Fibroblast of lung (primary cell): ENCODE data around the gene RUSC1.

Experiments used
- EZH2 ChIP-seq: IDR thresholded peaks from 2 replicates; pipeline ENCODE4 v1.5.1; 2012; ENCODE audit warnings: low read length, control low read depth, mild to moderate bottlenecking; ENCODE audit errors: missing control alignments
- TF ChIP-seq, protein P1 (sequence below), 2 donors: IDR thresholded peaks in 1 of 2; conservative IDR thresholded peaks in 1 of 2; 1 replicate in 1 of 2; 2 replicates in 1 of 2; pipeline ENCODE4 v1.5.1; 2011 to 2012; ENCODE audit warnings: low read length in 2 of 2, control low read depth in 1 of 2, inconsistent platforms in 1 of 2, low read depth in 1 of 2, mild to moderate bottlenecking in 1 of 2

DNA sequence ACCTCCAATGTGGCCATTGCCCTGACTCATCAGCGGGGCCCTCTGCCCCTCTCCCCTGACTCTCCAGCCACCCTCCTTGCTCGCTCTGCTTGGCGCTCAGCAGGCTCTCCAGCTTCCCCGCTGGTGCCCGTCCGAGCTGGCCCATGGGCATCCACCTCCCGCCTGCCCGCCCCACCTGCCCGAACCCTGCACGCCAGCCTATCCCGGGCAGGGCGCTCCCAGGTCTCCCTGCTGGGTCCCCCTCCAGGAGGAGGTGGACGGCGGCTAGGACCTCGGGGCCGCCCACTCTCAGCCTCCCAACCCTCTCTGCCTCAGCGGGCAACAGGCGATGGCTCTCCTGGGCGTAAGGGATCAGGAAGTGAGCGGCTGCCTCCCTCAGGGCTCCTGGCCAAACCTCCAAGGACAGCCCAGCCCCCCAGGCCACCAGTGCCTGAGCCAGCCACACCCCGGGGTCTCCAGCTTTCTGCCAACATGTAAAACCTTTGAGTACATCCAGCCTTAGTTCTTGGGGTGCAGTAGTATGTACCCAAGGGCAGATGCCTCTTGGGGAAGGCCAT lies 32.6 kb upstream of the RUSC1 start:
- TF ChIP-seq, protein P1, sequence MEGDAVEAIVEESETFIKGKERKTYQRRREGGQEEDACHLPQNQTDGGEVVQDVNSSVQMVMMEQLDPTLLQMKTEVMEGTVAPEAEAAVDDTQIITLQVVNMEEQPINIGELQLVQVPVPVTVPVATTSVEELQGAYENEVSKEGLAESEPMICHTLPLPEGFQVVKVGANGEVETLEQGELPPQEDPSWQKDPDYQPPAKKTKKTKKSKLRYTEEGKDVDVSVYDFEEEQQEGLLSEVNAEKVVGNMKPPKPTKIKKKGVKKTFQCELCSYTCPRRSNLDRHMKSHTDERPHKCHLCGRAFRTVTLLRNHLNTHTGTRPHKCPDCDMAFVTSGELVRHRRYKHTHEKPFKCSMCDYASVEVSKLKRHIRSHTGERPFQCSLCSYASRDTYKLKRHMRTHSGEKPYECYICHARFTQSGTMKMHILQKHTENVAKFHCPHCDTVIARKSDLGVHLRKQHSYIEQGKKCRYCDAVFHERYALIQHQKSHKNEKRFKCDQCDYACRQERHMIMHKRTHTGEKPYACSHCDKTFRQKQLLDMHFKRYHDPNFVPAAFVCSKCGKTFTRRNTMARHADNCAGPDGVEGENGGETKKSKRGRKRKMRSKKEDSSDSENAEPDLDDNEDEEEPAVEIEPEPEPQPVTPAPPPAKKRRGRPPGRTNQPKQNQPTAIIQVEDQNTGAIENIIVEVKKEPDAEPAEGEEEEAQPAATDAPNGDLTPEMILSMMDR (conservative IDR thresholded peaks at IDR 0.05 in 1 of 2, IDR thresholded peaks at IDR 0.05 in 1 of 2; ENCODE audit: low read depth in 1 of 2, low read length in 2 of 2), result no peak
- no peak for TF ChIP-seq EZH2
